Activated CD8-positive, alpha-beta T cell treated with anti-CD3 and anti-CD28 coated beads for 36 hours (primary cell): ENCODE data around the gene IL36A. TPM values are rescaled to one million over a fixed set of nuclear protein-coding genes. Genes with fewer than 3 reads are reported as not detected.
A peak's percentile ranks its signal among the peaks of the same experiment; 100 is the strongest.

Source experiments
- ATAC-seq: fragments of 200-7000 bp; cut with Tn5 transposase; one replicate; pipeline ENCODE4 v1.10.0; 2021; ENCODE audit warnings: mild to moderate bottlenecking, moderate library complexity
- CTCF ChIA-PET: fragments of 350-600 bp; sonication (Branson Sonifier 250); formaldehyde crosslinking; loops from one replicate; lab custom pipeline; 2021; ENCODE audit warnings: antibody characterized with exemption; lab: Charles Lee
- POLR2A ChIA-PET: fragments of 350-600 bp; sonication (Branson Sonifier 250); formaldehyde crosslinking; loops from one replicate; lab custom pipeline; 2021; ENCODE audit warnings: antibody characterized with exemption; lab: Charles Lee
- DNase-seq: peaks from one replicate; pipeline ENCODE4 v3.0.0-alpha.2; 2020
- H3K27ac Mint-ChIP-seq: one replicate; pipeline ENCODE4 v1.8.0; 2021; ENCODE audit warnings: mild to moderate bottlenecking, mixed read lengths
- H3K27me3 Mint-ChIP-seq: one replicate; pipeline ENCODE4 v1.8.0; 2021; ENCODE audit warnings: mixed read lengths
- H3K36me3 Mint-ChIP-seq: one replicate; pipeline ENCODE4 v1.8.0; 2021; ENCODE audit warnings: low read depth, mixed read lengths
- H3K4me1 Mint-ChIP-seq: one replicate; pipeline ENCODE4 v1.8.0; 2021; ENCODE audit warnings: low read depth, mixed read lengths
- H3K4me3 Mint-ChIP-seq: one replicate; pipeline ENCODE4 v1.8.0; 2021; ENCODE audit warnings: mild to moderate bottlenecking, moderate library complexity, mixed read lengths
- H3K9me3 Mint-ChIP-seq: one replicate; pipeline ENCODE4 v1.8.0; 2021; ENCODE audit warnings: mixed read lengths
- CTCF ChIP-seq: fragments of 200-600 bp; IDR thresholded peaks from one replicate; pipeline ENCODE4 v1.8.0; 2022; ENCODE audit warnings: antibody characterized with exemption, mild to moderate bottlenecking
- intact Hi-C: fragments of 100-400 bp; cut with micrococcal nuclease; formaldehyde crosslinking; loops from one replicate; pipeline ENCODE4 v1.10.0; 2022
- total RNA-seq, 2 experiments: library from RNA; stranded (reverse); gene quantifications; one replicate each; pipeline ENCODE4 v1.2.3, GENCODE V29; 2021

IL36A gene
- total RNA-seq, 2 experiments from 2014 or later, result not detected

GRCh38 chr2:112973156-112973555, 32.1 kb upstream of the IL36A start:
- H3K27me3 Mint-ChIP-seq, result peaks cover 2% of the 10 kb centered on the region
- ChIA-PET POLR2A (no interaction called here), CTCF (no interaction called here)
- H3K4me1 Mint-ChIP-seq, result peaks cover 17% of the 10 kb centered on the region
- H3K4me3 Mint-ChIP-seq, result no peak overlapping the region
- no peaks in the 10 kb centered on the region for H3K9me3 Mint-ChIP-seq
- TF ChIP-seq CTCF, result no peak
- ATAC-seq (no peak), DNase-seq (no peak)
- intact Hi-C loops, result no loop called here
- H3K36me3 Mint-ChIP-seq, result no peaks in the 10 kb centered on the region
- H3K27ac Mint-ChIP-seq, result no peak overlapping the region

- Mint-ChIP-seq H3K4me3 (no peak within 1 kb of the TSS), H3K27ac (no peak within 1 kb of the TSS), H3K9me3 (no peaks in the 10 kb centered on the region), H3K27me3 (peaks cover 2% of the 10 kb centered on the region), H3K36me3 (no peaks in the 10 kb centered on the region), H3K4me1 (peaks cover 29% of the 10 kb centered on the region)
- ATAC-seq (no peak), DNase-seq (no peak)
- intact Hi-C loops, result no loop called here
- POLR2A ChIA-PET, result interaction anchor here (0.6 kb wide), 1 partner anchor 57 kb away, joined by 3 read pairs; no protein-coding TSS in a partner anchor
- TF ChIP-seq CTCF, result no peak
- CTCF ChIA-PET, result interaction anchor here (1.1 to 3.1 kb wide), 3 partner anchors 18 to 39 kb away, joined by 3 to 8 read pairs (median 4); no protein-coding TSS in a partner anchor
Observed at GRCh38 chr2:112977559-112978056, 27.7 kb upstream of the IL36A start, which contains the start of gene IL36G. Gene IL36G (plus strand): TSS chr2:112978006. CDS start chr2:112978639, 633 bp downstream.

GRCh38 chr2:112979731-112980130, 25.5 kb upstream of the IL36A start:
- intact Hi-C loops, result no loop called here
- peaks cover 2% of the 10 kb centered on the region for H3K27me3 Mint-ChIP-seq
- CTCF ChIA-PET, result interaction anchor here (0.8 to 2.0 kb wide), 7 partner anchors 12 to 157 kb away, joined by 3 to 8 read pairs (median 3); no protein-coding TSS in a partner anchor

GRCh38 chr2:112980537-112980936, 24.7 kb upstream of the IL36A start:
- TF ChIP-seq CTCF, result no peak
- H3K4me1 Mint-ChIP-seq, result peaks cover 34% of the 10 kb centered on the region
- intact Hi-C loops, result no loop called here
- H3K9me3 Mint-ChIP-seq, result no peaks in the 10 kb centered on the region
- no peak overlapping the region for H3K4me3 Mint-ChIP-seq
- H3K27me3 Mint-ChIP-seq, result peaks cover 2% of the 10 kb centered on the region
- POLR2A ChIA-PET, result no interaction called here
- CTCF ChIA-PET, result interaction anchor here (0.7 to 1.8 kb wide), 3 partner anchors 21 to 158 kb away, joined by 3 to 8 read pairs (median 3); no protein-coding TSS in a partner anchor
- no peak for ATAC-seq
- peak overlapping the region; percentile 86 for H3K27ac Mint-ChIP-seq
- no peaks in the 10 kb centered on the region for H3K36me3 Mint-ChIP-seq
- peak; percentile 37 for DNase-seq

More at GRCh38 chr2:112979731-112980130, 25.5 kb upstream of the IL36A start:
- POLR2A ChIA-PET, result interaction anchor here (1.2 kb wide), 1 partner anchor 19 kb away, joined by 3 read pairs; no protein-coding TSS in a partner anchor
- ATAC-seq (no peak), DNase-seq (no peak)
- Mint-ChIP-seq H3K36me3 (no peaks in the 10 kb centered on the region), H3K4me1 (peaks cover 28% of the 10 kb centered on the region), H3K4me3 (no peak overlapping the region), H3K27ac (no peak overlapping the region), H3K9me3 (no peaks in the 10 kb centered on the region)
- TF ChIP-seq CTCF, result no peak

- H3K27ac Mint-ChIP-seq, result peak overlapping the region; percentile 68
- peaks cover 13% of the 10 kb centered on the region for H3K9me3 Mint-ChIP-seq
- no peak overlapping the region for H3K4me3 Mint-ChIP-seq
- CTCF ChIA-PET, result interaction anchor here (0.7 to 2.6 kb wide), 5 partner anchors 17 to 264 kb away, joined by 3 to 6 read pairs (median 4); no protein-coding TSS in a partner anchor
- peaks cover 5% of the 10 kb centered on the region for H3K36me3 Mint-ChIP-seq
- peaks cover 28% of the 10 kb centered on the region for H3K4me1 Mint-ChIP-seq
- no peaks in the 10 kb centered on the region for H3K27me3 Mint-ChIP-seq
- peak; percentile 96 for ATAC-seq
- TF ChIP-seq CTCF, result no peak
- DNase-seq, result peak; percentile 68
- POLR2A ChIA-PET, result interaction anchor here (0.6 to 2.5 kb wide), 3 partner anchors 11 to 30 kb away, joined by 3 to 12 read pairs (median 3); no protein-coding TSS in a partner anchor
- intact Hi-C loops, result no loop called here
Observed at GRCh38 chr2:112985090-112985489, 20.2 kb upstream of the IL36A start.
